ENCODE data around the gene SBF1. TPM values are rescaled to one million over a fixed set of nuclear protein-coding genes. Genes with fewer than 3 reads are reported as not detected.

Gene SBF1
- total RNA-seq, 1 donor: 75.1 TPM

- no peak for DNase-seq (ENCODE audit: low read depth)
- no peak for TF ChIP-seq CTCF (IDR thresholded peaks at IDR 0.05; ENCODE audit: insufficient read depth, low read depth, low read length)
- no peak overlapping the region for H3K4me3 ChIP-seq (ENCODE audit: low read depth, low read length)
These were observed 51.6 kb downstream of the SBF1 start for GRCh38 chr22:50422961-50423815.

GRCh38 chr22:50422046-50422445 is 52.8 kb downstream of the SBF1 start:
- peak; percentile 11 for DNase-seq (ENCODE audit: low read depth)
- no peak for TF ChIP-seq CTCF (IDR thresholded peaks at IDR 0.05; ENCODE audit: insufficient read depth, low read depth, low read length)
- no peak overlapping the region for H3K4me3 ChIP-seq (ENCODE audit: low read depth, low read length)

GRCh38 chr22:50420581-50420980 is 54.3 kb downstream of the SBF1 start:
- no peak for TF ChIP-seq CTCF (IDR thresholded peaks at IDR 0.05; ENCODE audit: insufficient read depth, low read depth, low read length)
- no peak overlapping the region for H3K4me3 ChIP-seq (ENCODE audit: low read depth, low read length)
- no peak for DNase-seq (ENCODE audit: low read depth)

GRCh38 chr22:50420015-50420414 is 54.8 kb downstream of the SBF1 start:
- TF ChIP-seq CTCF (IDR thresholded peaks at IDR 0.05; ENCODE audit: insufficient read depth, low read depth, low read length): no peak
- no peak overlapping the region for H3K4me3 ChIP-seq (ENCODE audit: low read depth, low read length)
- DNase-seq (ENCODE audit: low read depth): no peak

GRCh38 chr22:50419116-50419515 is 55.7 kb downstream of the SBF1 start:
- TF ChIP-seq CTCF (IDR thresholded peaks at IDR 0.05; ENCODE audit: insufficient read depth, low read depth, low read length): no peak
- DNase-seq (ENCODE audit: low read depth): no peak
- no peak overlapping the region for H3K4me3 ChIP-seq (ENCODE audit: low read depth, low read length)

- no peak for TF ChIP-seq CTCF (IDR thresholded peaks at IDR 0.05; ENCODE audit: insufficient read depth, low read depth, low read length)
- DNase-seq (ENCODE audit: low read depth): no peak
These were observed 56.2 kb downstream of the SBF1 start for GRCh38 chr22:50418624-50419023.

More at GRCh38 chr22:50418624-50419023, 56.2 kb downstream of the SBF1 start:
- H3K4me3 ChIP-seq (ENCODE audit: low read depth, low read length): no peak overlapping the region
